Mammary epithelial cell (primary cell): ENCODE results near the gene ZNF419.

ENCODE experiments used
- CTCF ChIP-seq, 2 donors: IDR thresholded peaks in 1 of 2; conservative IDR thresholded peaks in 1 of 2; 2 replicates each; pipeline ENCODE4 v1.5.1; 2011 to 2012; ENCODE audit warnings: inconsistent platforms in 2 of 2, low read length in 2 of 2, mild to moderate bottlenecking in 2 of 2, control low read depth in 1 of 2, low read depth in 1 of 2; ENCODE audit not compliant: insufficient read depth in 1 of 2; ENCODE audit errors: extremely low read depth in 1 of 2
- EZH2 ChIP-seq: IDR thresholded peaks from 2 replicates; pipeline ENCODE4 v1.6.1; 2012; ENCODE audit warnings: low read length, inconsistent platforms, borderline replicate concordance

GRCh38 chr19:57527136-57527881 lies 39.8 kb downstream of the ZNF419 start, which contains the start of gene ZNF549:
- TF ChIP-seq EZH2 = no peak
- no peak for TF ChIP-seq CTCF (conservative IDR thresholded peaks at IDR 0.05 in 1 of 2, IDR thresholded peaks at IDR 0.05 in 1 of 2; ENCODE audit: extremely low read depth in 1 of 2, insufficient read depth in 1 of 2, low read depth in 1 of 2, low read length in 2 of 2)
